Stimulated activated CD8-positive, alpha-beta memory T cell treated with anti-CD3 and anti-CD28 coated beads, Interleukin-15, amount 100 ng/mL, for 48 hours (primary cell): ENCODE results near the gene TFDP1.

Experiments
- DNase-seq, 2 donors: peaks; one replicate each; pipeline ENCODE4 v3.0.0-alpha.2; 2020; ENCODE audit warnings: low read depth in 2 of 2

Gene TFDP1

GRCh38 chr13:113633485-113633873 is 48.9 kb downstream of the TFDP1 start:
- DNase-seq: no peak

- no peak for DNase-seq
Measured at GRCh38 chr13:113634279-113635047, 49.9 kb downstream of the TFDP1 start.

GRCh38 chr13:113635048-113635420 is 50.5 kb downstream of the TFDP1 start:
- DNase-seq: no peak

- no peak for DNase-seq
Measured at GRCh38 chr13:113635709-113636108, 51.2 kb downstream of the TFDP1 start.

- DNase-seq: no peak
Measured at GRCh38 chr13:113636266-113636963, 51.9 kb downstream of the TFDP1 start.

GRCh38 chr13:113637262-113638160 is 53.0 kb downstream of the TFDP1 start:
- no peak for DNase-seq

- no peak for DNase-seq
Measured at GRCh38 chr13:113638173-113638746, 53.7 kb downstream of the TFDP1 start.

GRCh38 chr13:113638806-113639205 is 54.3 kb downstream of the TFDP1 start:
- DNase-seq: no peak

- DNase-seq: no peak
Measured at GRCh38 chr13:113639616-113640262, 55.2 kb downstream of the TFDP1 start.

GRCh38 chr13:113641426-113641825 is 56.9 kb downstream of the TFDP1 start:
- no peak for DNase-seq

GRCh38 chr13:113642563-113642962 is 58.0 kb downstream of the TFDP1 start:
- no peak for DNase-seq

- DNase-seq: no peak
Measured at GRCh38 chr13:113643593-113643992, 59.0 kb downstream of the TFDP1 start.

GRCh38 chr13:113644800-113645199 is 60.2 kb downstream of the TFDP1 start:
- DNase-seq: no peak

- no peak for DNase-seq
Measured at GRCh38 chr13:113645329-113645728, 60.8 kb downstream of the TFDP1 start.

GRCh38 chr13:113646376-113646775 is 61.8 kb downstream of the TFDP1 start:
- DNase-seq: no peak

GRCh38 chr13:113646921-113647340 is 62.4 kb downstream of the TFDP1 start:
- DNase-seq: no peak

GRCh38 chr13:113647351-113648215 is 63.0 kb downstream of the TFDP1 start:
- no peak for DNase-seq

GRCh38 chr13:113648216-113648610 is 63.7 kb downstream of the TFDP1 start:
- no peak for DNase-seq

GRCh38 chr13:113649212-113649611 is 64.7 kb downstream of the TFDP1 start:
- no peak for DNase-seq

- no peak for DNase-seq
Measured at GRCh38 chr13:113650275-113650674, 65.7 kb downstream of the TFDP1 start.
